ENCODE measurements around the gene TMC1.

The TMC1 gene

GRCh38 chr9:72788966-72789735, 267.7 kb downstream of the TMC1 start:
- TF ChIP-seq ZNF558 (tag by site-specific recombination; IDR thresholded peaks at IDR 0.05) (no peak), ZNF514 (tag by site-specific recombination; IDR thresholded peaks at IDR 0.05) (no peak), ZNF416 (tag by site-specific recombination; IDR thresholded peaks at IDR 0.05) (no peak), ELK4 (IDR thresholded peaks at IDR 0.05; ENCODE audit: borderline replicate concordance, low read depth, low read length) (no peak), ZNF394 (tag by site-specific recombination; IDR thresholded peaks at IDR 0.05; ENCODE audit: borderline replicate concordance) (no peak), ZNF146 (tag by site-specific recombination; IDR thresholded peaks at IDR 0.05) (no peak), MZF1 (tag by site-specific recombination; IDR thresholded peaks at IDR 0.05; ENCODE audit: borderline replicate concordance) (no peak)
- TF ChIP-seq, protein P1, sequence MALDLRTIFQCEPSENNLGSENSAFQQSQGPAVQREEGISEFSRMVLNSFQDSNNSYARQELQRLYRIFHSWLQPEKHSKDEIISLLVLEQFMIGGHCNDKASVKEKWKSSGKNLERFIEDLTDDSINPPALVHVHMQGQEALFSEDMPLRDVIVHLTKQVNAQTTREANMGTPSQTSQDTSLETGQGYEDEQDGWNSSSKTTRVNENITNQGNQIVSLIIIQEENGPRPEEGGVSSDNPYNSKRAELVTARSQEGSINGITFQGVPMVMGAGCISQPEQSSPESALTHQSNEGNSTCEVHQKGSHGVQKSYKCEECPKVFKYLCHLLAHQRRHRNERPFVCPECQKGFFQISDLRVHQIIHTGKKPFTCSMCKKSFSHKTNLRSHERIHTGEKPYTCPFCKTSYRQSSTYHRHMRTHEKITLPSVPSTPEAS (tag by site-specific recombination; IDR thresholded peaks at IDR 0.05) = no peak
- ChIA-PET POLR2A (no interaction called here), CTCF (no interaction called here)
- Histone ChIP-seq H3K4me3 (ENCODE audit: low read depth, low read length) (no peak overlapping the region), H3K27ac (ENCODE audit: extremely low read depth, low read depth, low read length) (no peak overlapping the region), H3K36me3 (ENCODE audit: control insufficient read depth in 2 of 2, insufficient read depth in 1 of 2, low read length in 2 of 2) (no peaks in the 10 kb centered on the region), H3K9me3 (ENCODE audit: control insufficient read depth, insufficient read depth, low read depth, low read length) (no peaks in the 10 kb centered on the region), H3K4me1 (ENCODE audit: control insufficient read depth, insufficient read depth, low read length) (no peaks in the 10 kb centered on the region)

DNA sequence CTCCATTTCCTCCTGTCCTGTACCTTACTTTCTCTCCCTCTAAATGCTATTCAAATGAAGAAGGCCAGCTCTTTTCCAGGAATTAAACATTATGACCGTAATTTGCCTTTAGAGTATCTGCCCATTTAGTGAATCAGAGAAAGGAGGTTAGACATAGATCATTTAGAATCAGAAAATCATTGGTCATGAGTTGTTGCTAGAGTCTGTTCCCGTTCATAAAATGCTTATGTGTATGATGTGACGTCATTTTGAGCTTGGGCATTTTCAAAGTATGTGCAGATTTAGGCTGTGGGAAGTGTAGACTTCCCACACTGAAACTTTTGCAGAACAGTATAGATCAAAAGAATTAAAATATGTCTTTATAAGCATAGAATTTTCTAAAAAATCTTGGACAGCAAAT, 268.5 kb downstream of the TMC1 start:
- Histone ChIP-seq H3K4me3 (ENCODE audit: low read depth, low read length) (no peak overlapping the region), H3K9me3 (ENCODE audit: control insufficient read depth, insufficient read depth, low read depth, low read length) (no peaks in the 10 kb centered on the region), H3K27ac (ENCODE audit: extremely low read depth, low read depth, low read length) (no peak overlapping the region), H3K36me3 (ENCODE audit: control insufficient read depth in 2 of 2, insufficient read depth in 1 of 2, low read length in 2 of 2) (no peaks in the 10 kb centered on the region), H3K4me1 (ENCODE audit: control insufficient read depth, insufficient read depth, low read length) (no peaks in the 10 kb centered on the region)
- TF ChIP-seq ZNF266 (tag by site-specific recombination; IDR thresholded peaks at IDR 0.05; ENCODE audit: low read depth) (no peak), ZNF214 (tag by site-specific recombination; IDR thresholded peaks at IDR 0.05; ENCODE audit: borderline replicate concordance) (no peak), ZNF404 (tag by site-specific recombination; IDR thresholded peaks at IDR 0.05) (no peak), ZNF610 (tag by site-specific recombination; IDR thresholded peaks at IDR 0.05; ENCODE audit: borderline replicate concordance) (no peak), ZNF169 (tag by site-specific recombination; IDR thresholded peaks at IDR 0.05) (no peak), ZBTB21 (tag by site-specific recombination; IDR thresholded peaks at IDR 0.05) (no peak), HOXD13 (CRISPR knock-in tag; IDR thresholded peaks at IDR 0.05; ENCODE audit: borderline replicate concordance) (no peak), ATF2 (tag by site-specific recombination; IDR thresholded peaks at IDR 0.05; ENCODE audit: low read depth) (no peak), ZNF837 (tag by site-specific recombination; IDR thresholded peaks at IDR 0.05) (no peak), YY1 (tag by site-specific recombination; IDR thresholded peaks at IDR 0.05) (no peak), ZNF623 (tag by site-specific recombination; IDR thresholded peaks at IDR 0.05) (no peak), ZNF473 (tag by site-specific recombination; IDR thresholded peaks at IDR 0.05) (no peak), ZNF501 (tag by site-specific recombination; IDR thresholded peaks at IDR 0.05) (no peak), FEZF1 (tag by site-specific recombination; IDR thresholded peaks at IDR 0.05) (no peak), ZIC2 (tag by site-specific recombination; IDR thresholded peaks at IDR 0.05) (no peak), ZNF670 (tag by site-specific recombination; IDR thresholded peaks at IDR 0.05; ENCODE audit: low read depth) (no peak), ZNF302 (tag by site-specific recombination; IDR thresholded peaks at IDR 0.05; ENCODE audit: low read depth) (no peak), CTCF (tag by site-specific recombination; IDR thresholded peaks at IDR 0.05) (no peak)
- TF ChIP-seq, protein P2, sequence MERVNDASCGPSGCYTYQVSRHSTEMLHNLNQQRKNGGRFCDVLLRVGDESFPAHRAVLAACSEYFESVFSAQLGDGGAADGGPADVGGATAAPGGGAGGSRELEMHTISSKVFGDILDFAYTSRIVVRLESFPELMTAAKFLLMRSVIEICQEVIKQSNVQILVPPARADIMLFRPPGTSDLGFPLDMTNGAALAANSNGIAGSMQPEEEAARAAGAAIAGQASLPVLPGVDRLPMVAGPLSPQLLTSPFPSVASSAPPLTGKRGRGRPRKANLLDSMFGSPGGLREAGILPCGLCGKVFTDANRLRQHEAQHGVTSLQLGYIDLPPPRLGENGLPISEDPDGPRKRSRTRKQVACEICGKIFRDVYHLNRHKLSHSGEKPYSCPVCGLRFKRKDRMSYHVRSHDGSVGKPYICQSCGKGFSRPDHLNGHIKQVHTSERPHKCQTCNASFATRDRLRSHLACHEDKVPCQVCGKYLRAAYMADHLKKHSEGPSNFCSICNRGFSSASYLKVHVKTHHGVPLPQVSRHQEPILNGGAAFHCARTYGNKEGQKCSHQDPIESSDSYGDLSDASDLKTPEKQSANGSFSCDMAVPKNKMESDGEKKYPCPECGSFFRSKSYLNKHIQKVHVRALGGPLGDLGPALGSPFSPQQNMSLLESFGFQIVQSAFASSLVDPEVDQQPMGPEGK (tag by site-specific recombination; IDR thresholded peaks at IDR 0.05) = no peak
- POLR2A ChIA-PET = no interaction called here
- CTCF ChIA-PET = no interaction called here
